HG03139 (cell line): ENCODE results near the gene APP.
"Not testable (repeated sequence)": the region's sequence is repeated elsewhere in the genome, so short reads cannot be mapped to it uniquely, and the experiment has no call there.

Experiments
- ATAC-seq: cut with Tn5 transposase; IDR thresholded peaks from one replicate; pipeline ENCODE4 v1.9.1; 2021; ENCODE audit not compliant: unreplicated experiment

Gene APP

GRCh38 chr21:26105819-26106218 is 64.8 kb downstream of the APP start:
- ATAC-seq: no peak

- ATAC-seq: no peak
These were observed 70.0 kb downstream of the APP start for GRCh38 chr21:26100573-26100972.

- no peak for ATAC-seq
These were observed 70.9 kb downstream of the APP start for GRCh38 chr21:26099610-26100219.

GRCh38 chr21:26098772-26099397 is 71.7 kb downstream of the APP start:
- no peak for ATAC-seq

GRCh38 chr21:26097475-26097874 is 73.1 kb downstream of the APP start:
- no peak for ATAC-seq

- ATAC-seq: no peak
These were observed 73.8 kb downstream of the APP start for GRCh38 chr21:26096494-26097371.

GRCh38 chr21:26095131-26095530 is 75.4 kb downstream of the APP start:
- ATAC-seq: no peak

- no peak for ATAC-seq
These were observed 77.4 kb downstream of the APP start for GRCh38 chr21:26093122-26093521.

GRCh38 chr21:26091480-26092018 is 79.0 kb downstream of the APP start:
- no peak for ATAC-seq

- ATAC-seq: no peak
These were observed 80.8 kb downstream of the APP start for GRCh38 chr21:26089730-26090129.

- no peak for ATAC-seq
These were observed 83.2 kb downstream of the APP start for GRCh38 chr21:26087223-26087918.

- ATAC-seq: no peak
These were observed 84.7 kb downstream of the APP start for GRCh38 chr21:26085882-26086281.

GRCh38 chr21:26085127-26085526 is 85.4 kb downstream of the APP start:
- no peak for ATAC-seq

GRCh38 chr21:26082549-26082948 is 88.0 kb downstream of the APP start:
- no peak for ATAC-seq

- ATAC-seq: not testable (repeated sequence)
These were observed 89.3 kb downstream of the APP start for GRCh38 chr21:26081175-26081760.

- no peak for ATAC-seq
These were observed 90.4 kb downstream of the APP start for GRCh38 chr21:26080211-26080610.

GRCh38 chr21:26079366-26079765 is 91.2 kb downstream of the APP start:
- no peak for ATAC-seq

GRCh38 chr21:26077521-26077920 is 93.0 kb downstream of the APP start:
- no peak for ATAC-seq

GRCh38 chr21:26072666-26073615 is 97.6 kb downstream of the APP start:
- no peak for ATAC-seq
